Gastroesophageal sphincter (tissue), 4 donors: ENCODE measurements around the gene TJP3. TPM values are rescaled to one million over a fixed set of nuclear protein-coding genes. Genes with fewer than 3 reads are reported as not detected.
"Not testable (repeated sequence)": the region's sequence is repeated elsewhere in the genome, so short reads cannot be mapped to it uniquely, and the experiment has no call there.

Experiments
- ATAC-seq: fragments of 150-250 bp; one replicate; pipeline ENCODE4 v1.9.1; 2016; ENCODE audit warnings: mild to moderate bottlenecking, moderate library complexity
- H3K27ac ChIP-seq, 4 donors: fragments of 200-600 bp; sonication (generic) in 3 of 4; 1 replicate in 3 of 4; 2 replicates in 1 of 4; pipeline ENCODE4 v1.5.1; 2016 to 2019
- H3K27me3 ChIP-seq: fragments of 200-600 bp; sonication (generic); one replicate; pipeline ENCODE4 v1.5.1; 2019
- H3K36me3 ChIP-seq, 2 donors: fragments of 200-600 bp; sonication (generic); one replicate each; pipeline ENCODE4 v1.5.1; 2019; ENCODE audit warnings: control low read depth in 1 of 2
- H3K4me1 ChIP-seq, 3 donors: fragments of 200-600 bp; sonication (generic); 1 replicate in 2 of 3; 2 replicates in 1 of 3; pipeline ENCODE4 v1.5.1; 2016 to 2019; ENCODE audit warnings: control low read depth in 2 of 3
- H3K4me3 ChIP-seq, 2 donors: fragments of 200-600 bp; sonication (generic); one replicate each; pipeline ENCODE4 v1.5.1; 2019; ENCODE audit warnings: mild to moderate bottlenecking in 1 of 2, moderate library complexity in 1 of 2
- H3K9me3 ChIP-seq, 3 donors: fragments of 200-600 bp; sonication (generic); one replicate each; pipeline ENCODE4 v1.5.1; 2017 to 2019; ENCODE audit warnings: control low read depth in 2 of 3
- CTCF ChIP-seq, 4 experiments: fragments of 200-600 bp in 2 of 4; fragments of 450-650 bp in 2 of 4; sonication (generic) in 1 of 4; IDR thresholded peaks; one replicate each; pipeline ENCODE4 v1.5.1; 2017 to 2019; ENCODE audit warnings: antibody characterized with exemption in 4 of 4, mild to moderate bottlenecking in 2 of 4, moderate library complexity in 2 of 4
- EP300 ChIP-seq: sonication (generic); formaldehyde crosslinking; IDR thresholded peaks from one replicate; pipeline ENCODE4 v1.6.1; 2017; ENCODE audit warnings: antibody characterized with exemption, mild to moderate bottlenecking
- POLR2A ChIP-seq, 2 donors: fragments of 450-650 bp; IDR thresholded peaks; one replicate each; pipeline ENCODE4 v1.6.1; 2017; ENCODE audit warnings: antibody characterized with exemption in 2 of 2, mild to moderate bottlenecking in 2 of 2, moderate library complexity in 1 of 2
- POLR2AphosphoS5 ChIP-seq: sonication (generic); formaldehyde crosslinking; IDR thresholded peaks from one replicate; pipeline ENCODE4 v1.6.1; 2017; ENCODE audit warnings: antibody characterized with exemption
- WGBS, 2 donors: methylation state at CpG; one replicate each; pipeline ENCODE4 v1.1.5; 2018; ENCODE audit warnings: low coverage in 1 of 2; 5-methylcytosine and 5-hydroxymethylcytosine counted together
- total RNA-seq, 4 donors: library from RNA; depleted of rRNA; stranded (reverse); fragments of >200 nt; gene quantifications; one replicate each; pipeline ENCODE4 v1.1.0, GENCODE V29; 2016

The TJP3 gene
- total RNA-seq, 4 donors from 2014 or later: 0.78 to 3.6 TPM; not detected in 2

- ATAC-seq: peak; percentile 15
- Histone ChIP-seq H3K4me1 (peaks cover 0 to 55% (median 33%) of the 10 kb centered on the region in 3 donors), H3K4me3 (no peak overlapping the region), H3K27me3 (no peaks in the 10 kb centered on the region), H3K9me3 (no peaks in the 10 kb centered on the region), H3K27ac (peak overlapping the region in 3 of 4 donors; percentile 92 to 100 (median 99)), H3K36me3 (peaks cover 0 to 60% of the 10 kb centered on the region in 2 donors)
- TF ChIP-seq POLR2AphosphoS5: no peak
- TF ChIP-seq CTCF (IDR thresholded peaks at IDR 0.05): peak in 3 of 4 experiments; percentile 95 to 99 (median 98)
- 54 to 63% methylated on average over 5 to 7 of the region's 40 CpGs for WGBS, 2 donors
These were observed 42.3 kb upstream of the TJP3 start for GRCh38 chr19:3665681-3666544.

- 61 to 67% methylated on average over 6 to 7 of the region's 14 CpGs for WGBS, 2 donors
- not testable (repeated sequence) for H3K9me3 ChIP-seq, ATAC-seq, H3K4me3 ChIP-seq, H3K27me3 ChIP-seq
- Histone ChIP-seq H3K36me3 (peaks cover 0 to 54% of the 10 kb centered on the region in 2 donors), H3K27ac (peak overlapping the region in 3 of 4 donors; percentile 92 to 100 (median 99)), H3K4me1 (peaks cover 2 to 61% (median 37%) of the 10 kb centered on the region in 3 donors)
These were observed 41.7 kb upstream of the TJP3 start for GRCh38 chr19:3666545-3666856.

GRCh38 chr19:3667037-3667638 is 41.0 kb upstream of the TJP3 start:
- Histone ChIP-seq H3K27me3 (no peaks in the 10 kb centered on the region), H3K27ac (peak overlapping the region; percentile 92 to 100 (median 98)), H3K9me3 (no peaks in the 10 kb centered on the region), H3K4me1 (peaks cover 2 to 68% (median 43%) of the 10 kb centered on the region in 3 donors), H3K4me3 (no peak overlapping the region), H3K36me3 (peaks cover 0 to 48% of the 10 kb centered on the region in 2 donors)
- no peak for ATAC-seq
- 81% methylated on average over 8 of the region's 18 CpGs; no CpG with 5 or more reads in 1 of the 2 donors for WGBS, 2 donors
- TF ChIP-seq CTCF (IDR thresholded peaks at IDR 0.05): no peak
- TF ChIP-seq EP300: no peak
- no peak for TF ChIP-seq POLR2AphosphoS5

- Histone ChIP-seq H3K27ac (peak overlapping the region; percentile 92 to 100 (median 98)), H3K4me1 (peaks cover 2 to 74% (median 44%) of the 10 kb centered on the region in 3 donors), H3K4me3 (no peak overlapping the region), H3K27me3 (no peaks in the 10 kb centered on the region), H3K36me3 (peaks cover 0 to 42% of the 10 kb centered on the region in 2 donors), H3K9me3 (no peaks in the 10 kb centered on the region)
- no CpG with 5 or more reads among the region's 17 CpGs for WGBS, 2 donors
- no peak for TF ChIP-seq POLR2A (IDR thresholded peaks at IDR 0.05)
- TF ChIP-seq POLR2AphosphoS5: no peak
- TF ChIP-seq EP300: no peak
- no peak for TF ChIP-seq CTCF (IDR thresholded peaks at IDR 0.05)
- no peak for ATAC-seq
These were observed 40.4 kb upstream of the TJP3 start for GRCh38 chr19:3667766-3668165.

- WGBS, 2 donors: 36% methylated on average over 8 of the region's 34 CpGs; no CpG with 5 or more reads in 1 of the 2 donors
These were observed 39.7 kb upstream of the TJP3 start for GRCh38 chr19:3668331-3669081.

More at GRCh38 chr19:3668331-3669081, 39.7 kb upstream of the TJP3 start:
- H3K4me3 ChIP-seq: peak overlapping the region in 1 of 2 donors; percentile 8
- H3K27me3 ChIP-seq: no peaks in the 10 kb centered on the region
- TF ChIP-seq EP300: no peak
- TF ChIP-seq POLR2AphosphoS5: peak; percentile 62
- peak overlapping the region; percentile 92 to 100 (median 98) for H3K27ac ChIP-seq
- ATAC-seq: no peak
- H3K9me3 ChIP-seq: no peaks in the 10 kb centered on the region
- H3K4me1 ChIP-seq: peaks cover 2 to 81% (median 44%) of the 10 kb centered on the region in 3 donors
- peaks cover 0 to 36% of the 10 kb centered on the region in 2 donors for H3K36me3 ChIP-seq
